Endothelial cell of umbilical vein (primary cell): ENCODE data around the gene ITGA7. TPM values are rescaled to one million over a fixed set of nuclear protein-coding genes. Genes with fewer than 3 reads are reported as not detected.

ENCODE experiments used
- BruUV-seq: library from RNA; stranded (reverse); fragments of 400-500 nt; replicated peaks from 2 replicates; lab custom pipeline; 2021; lab: Mats Ljungman, UMichigan
- CTCF ChIA-PET: fragments of 300-600, 350-600 bp; sonication (Branson Sonifier 250); formaldehyde crosslinking; loops from one replicate; lab custom pipeline; 2021; ENCODE audit warnings: antibody characterized with exemption, inconsistent platforms; lab: Charles Lee
- POLR2A ChIA-PET: fragments of 300-600, 350-600 bp; sonication (Branson Sonifier 250); formaldehyde crosslinking; loops from one replicate; lab custom pipeline; 2021; ENCODE audit warnings: antibody characterized with exemption, inconsistent platforms; lab: Charles Lee
- DNase-seq: peaks from one replicate; pipeline ENCODE4 v3.0.0-alpha.2; 2011; ENCODE audit warnings: low read depth, low spot score
- FAIRE-seq: peaks from 2 replicates; lab custom pipeline; 2011; peaks lifted over from hg19 to GRCh38; lab: Jason Lieb, UNC
- H2AFZ ChIP-seq: 2 replicates; pipeline ENCODE4 v1.6.0; 2012; ENCODE audit warnings: low read depth, low read length, control low read depth, inconsistent platforms
- H3K27ac ChIP-seq: 2 replicates; pipeline ENCODE4 v1.5.1; 2011; ENCODE audit warnings: low read depth, mild to moderate bottlenecking, control low read depth, low read length, moderate library complexity; ENCODE audit not compliant: insufficient read depth
- H3K27me3 ChIP-seq, 2 experiments: 2 replicates each; pipeline versions ENCODE4 v1.6.0 to v1.6.1; 2011; ENCODE audit warnings: low read length in 2 of 2, mixed read lengths in 1 of 2; ENCODE audit not compliant: control insufficient read depth in 2 of 2, insufficient read depth in 2 of 2
- H3K36me3 ChIP-seq, 2 experiments: 2 replicates in 1 of 2; 3 replicates in 1 of 2; pipeline ENCODE4 v1.5.1; 2011; ENCODE audit warnings: low read length in 2 of 2, mild to moderate bottlenecking in 1 of 2, moderate library complexity in 1 of 2; ENCODE audit not compliant: control insufficient read depth in 2 of 2, insufficient read depth in 2 of 2; ENCODE audit errors: extremely low read depth in 1 of 2
- H3K4me1 ChIP-seq: 3 replicates; pipeline ENCODE4 v1.5.1; 2011; ENCODE audit warnings: mild to moderate bottlenecking, low read length; ENCODE audit not compliant: control insufficient read depth, insufficient read depth; ENCODE audit errors: extremely low read depth
- H3K4me2 ChIP-seq: 2 replicates; pipeline ENCODE4 v1.6.1; 2011; ENCODE audit warnings: low read length, control low read depth, mixed read lengths; ENCODE audit not compliant: insufficient read depth
- H3K4me3 ChIP-seq, 3 experiments: fragments of 200-600 bp in 1 of 3; sonication (generic), shearing (Covaris generic) in 1 of 3; replicated peaks in 1 of 3; 2 replicates each; pipeline ENCODE4 v1.5.1; 2011 to 2016; ENCODE audit warnings: control low read depth in 3 of 3, low read length in 3 of 3, mild to moderate bottlenecking in 2 of 3, inconsistent platforms in 1 of 3, low read depth in 1 of 3, moderate library complexity in 1 of 3; ENCODE audit not compliant: insufficient read depth in 1 of 3
- H3K79me2 ChIP-seq: 2 replicates; pipeline ENCODE4 v1.6.0; 2012; ENCODE audit warnings: low read length, inconsistent platforms; ENCODE audit not compliant: control insufficient read depth, insufficient read depth
- H3K9ac ChIP-seq: replicated peaks from 2 replicates; pipeline ENCODE3; 2011; ENCODE audit warnings: low read length, control low read depth; ENCODE audit not compliant: insufficient read depth; ENCODE audit errors: extremely low read depth
- H3K9me1 ChIP-seq: replicated peaks from 3 replicates; pipeline ENCODE4 v1.6.0; 2011; ENCODE audit warnings: mild to moderate bottlenecking, low read length; ENCODE audit not compliant: control insufficient read depth, insufficient read depth; ENCODE audit errors: extremely low read depth
- H3K9me3 ChIP-seq: replicated peaks from 2 replicates; pipeline ENCODE4 v1.5.1; 2012; ENCODE audit warnings: low read length, inconsistent platforms; ENCODE audit not compliant: control insufficient read depth, insufficient read depth
- H4K20me1 ChIP-seq: replicated peaks from 2 replicates; pipeline ENCODE3; 2011; ENCODE audit warnings: mild to moderate bottlenecking, low read length; ENCODE audit not compliant: control insufficient read depth, insufficient read depth; ENCODE audit errors: extremely low read depth
- EZH2 ChIP-seq: IDR thresholded peaks from 2 replicates; pipeline ENCODE4 v1.6.1; 2012; ENCODE audit warnings: borderline replicate concordance, low read depth, mild to moderate bottlenecking, moderate library complexity, low read length, inconsistent platforms; ENCODE audit not compliant: severe bottlenecking
- FOS ChIP-seq: IDR thresholded peaks from 2 replicates; pipeline ENCODE4 v1.6.1; 2011; ENCODE audit warnings: mild to moderate bottlenecking, low read length, moderate library complexity, borderline replicate concordance; ENCODE audit not compliant: insufficient read depth
- GATA2 ChIP-seq: IDR thresholded peaks from 2 replicates; pipeline ENCODE4 v1.7.0; 2011; ENCODE audit warnings: low read depth, mild to moderate bottlenecking, moderate library complexity, mixed read lengths, low read length; ENCODE audit not compliant: insufficient read length, insufficient read depth
- JUN ChIP-seq: IDR thresholded peaks from 2 replicates; pipeline ENCODE4 v1.6.1; 2011; ENCODE audit warnings: borderline replicate concordance, low read depth; ENCODE audit not compliant: insufficient read length, insufficient read depth
- MAX ChIP-seq: IDR thresholded peaks from 2 replicates; pipeline ENCODE4 v1.6.1; 2011; ENCODE audit not compliant: insufficient read depth, insufficient read length
- MYC ChIP-seq: IDR thresholded peaks from one replicate; pipeline ENCODE4 v1.6.1; 2011; ENCODE audit warnings: mild to moderate bottlenecking, low read depth, low read length
- POLR2A ChIP-seq: IDR thresholded peaks from 2 replicates; pipeline ENCODE4 v1.6.1; 2012; ENCODE audit warnings: low read depth, mild to moderate bottlenecking, control low read depth, low read length
- POLR2AphosphoS5 ChIP-seq: IDR thresholded peaks from 2 replicates; pipeline ENCODE4 v1.6.1; 2012; ENCODE audit warnings: low read depth, mild to moderate bottlenecking, control low read depth, low read length, moderate library complexity; ENCODE audit not compliant: insufficient read depth
- dilution Hi-C: fragments of 300-500 bp; cut with MboI; formaldehyde crosslinking; loops from one replicate; pipeline ENCODE4 v1.15.0; 2019; ENCODE audit warnings: low sequenced_read_pairs; ENCODE audit not compliant: extremely low pct_ligation_motif_present
- intact Hi-C: fragments of 100-400 bp; cut with micrococcal nuclease; formaldehyde crosslinking; loops from one replicate; pipeline ENCODE4 v1.10.0; 2022
- polyA plus RNA-seq, 4 experiments: library from polyadenylated mRNA; depleted of rRNA in 3 of 4; stranded (reverse) in 3 of 4; unstranded in 1 of 4; fragments of >200 nt; gene quantifications; 2 replicates each; pipeline versions ENCODE4 v1.2.1 to v1.2.3, GENCODE V29; 2011 to 2012; ENCODE audit warnings: missing spikeins in 1 of 4
- total RNA-seq: library from RNA; stranded (reverse); gene quantifications from 2 replicates; pipeline ENCODE4 v1.2.3, GENCODE V29; 2021
- TF ChIP-seq, protein P1 (sequence below), 2 donors: IDR thresholded peaks; 1 replicate in 1 of 2; 2 replicates in 1 of 2; pipeline ENCODE4 v1.5.1; 2011; ENCODE audit warnings: low read length in 2 of 2, mild to moderate bottlenecking in 2 of 2, moderate library complexity in 2 of 2, control low read depth in 1 of 2, inconsistent platforms in 1 of 2, low read depth in 1 of 2; ENCODE audit not compliant: insufficient read depth in 1 of 2; ENCODE audit errors: extremely low read depth in 1 of 2

The ITGA7 gene
- total and polyA plus RNA-seq, 2 donors (not counting 3 experiments of a cell fraction or from before 2014, with no cell fraction given): 0.41 to 0.84 TPM

DNA sequence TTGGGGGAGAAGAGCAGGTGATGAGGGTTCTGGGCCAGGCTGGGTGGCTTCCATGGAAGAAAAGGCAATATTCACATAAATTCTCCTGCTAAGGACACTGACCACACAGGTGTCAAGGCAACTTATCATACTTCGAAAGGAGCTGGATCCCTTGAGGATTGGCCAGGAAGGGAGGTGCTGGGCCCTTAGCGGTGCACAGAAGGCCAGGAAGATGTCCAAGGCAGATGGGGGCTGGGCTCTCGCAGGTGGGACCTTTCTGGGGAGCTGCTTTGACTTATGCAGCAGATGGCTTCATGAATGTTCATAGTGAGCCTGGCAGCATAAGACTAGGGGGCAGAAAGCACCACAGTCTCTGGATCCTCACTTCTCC is 17.2 kb upstream of the ITGA7 start:
- peak; percentile 4 for FAIRE-seq
- ChIA-PET POLR2A (interaction anchor here (0.6 kb wide), 1 partner anchor 424 kb away, joined by 3 read pairs; no protein-coding TSS in a partner anchor), CTCF (interaction anchor here (0.8 to 11.1 kb wide), 6 partner anchors 12 to 305 kb away, joined by 3 to 151 read pairs (median 4); partner anchors contain the start of gene ITGA7)
- no peaks in the 10 kb centered on the region for H4K20me1 ChIP-seq
- no peak for TF ChIP-seq FOS
- no peak for TF ChIP-seq GATA2
- no peak for TF ChIP-seq EZH2
- TF ChIP-seq MYC: no peak
- TF ChIP-seq, protein P1, sequence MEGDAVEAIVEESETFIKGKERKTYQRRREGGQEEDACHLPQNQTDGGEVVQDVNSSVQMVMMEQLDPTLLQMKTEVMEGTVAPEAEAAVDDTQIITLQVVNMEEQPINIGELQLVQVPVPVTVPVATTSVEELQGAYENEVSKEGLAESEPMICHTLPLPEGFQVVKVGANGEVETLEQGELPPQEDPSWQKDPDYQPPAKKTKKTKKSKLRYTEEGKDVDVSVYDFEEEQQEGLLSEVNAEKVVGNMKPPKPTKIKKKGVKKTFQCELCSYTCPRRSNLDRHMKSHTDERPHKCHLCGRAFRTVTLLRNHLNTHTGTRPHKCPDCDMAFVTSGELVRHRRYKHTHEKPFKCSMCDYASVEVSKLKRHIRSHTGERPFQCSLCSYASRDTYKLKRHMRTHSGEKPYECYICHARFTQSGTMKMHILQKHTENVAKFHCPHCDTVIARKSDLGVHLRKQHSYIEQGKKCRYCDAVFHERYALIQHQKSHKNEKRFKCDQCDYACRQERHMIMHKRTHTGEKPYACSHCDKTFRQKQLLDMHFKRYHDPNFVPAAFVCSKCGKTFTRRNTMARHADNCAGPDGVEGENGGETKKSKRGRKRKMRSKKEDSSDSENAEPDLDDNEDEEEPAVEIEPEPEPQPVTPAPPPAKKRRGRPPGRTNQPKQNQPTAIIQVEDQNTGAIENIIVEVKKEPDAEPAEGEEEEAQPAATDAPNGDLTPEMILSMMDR (IDR thresholded peaks at IDR 0.05; ENCODE audit: extremely low read depth in 1 of 2, insufficient read depth in 1 of 2, low read depth in 1 of 2, low read length in 2 of 2): no peak
- no peak for TF ChIP-seq MAX
- no peak for TF ChIP-seq POLR2AphosphoS5
- TF ChIP-seq POLR2A: no peak
- TF ChIP-seq JUN: no peak
- H3K27ac ChIP-seq: no peak overlapping the region
- peaks cover 30% of the 10 kb centered on the region for H3K79me2 ChIP-seq
- H3K4me2 ChIP-seq: no peak overlapping the region
- DNase-seq: no peak
- H3K9me1 ChIP-seq: no peaks in the 10 kb centered on the region
- BruUV-seq: no TSS peak
- H3K4me3 ChIP-seq: no peak overlapping the region
- dilution Hi-C loops: no loop called here
- no peaks in the 10 kb centered on the region for H3K27me3 ChIP-seq
- H2AFZ ChIP-seq: no peak overlapping the region
- intact Hi-C loops: loop anchor here (1.0 to 5.0 kb wide), 2 partner anchors 12 to 538 kb away; no protein-coding TSS in a partner anchor
- H3K9me3 ChIP-seq: no peaks in the 10 kb centered on the region
- peaks cover 13 to 27% of the 10 kb centered on the region in 2 experiments for H3K36me3 ChIP-seq
- no peak overlapping the region for H3K9ac ChIP-seq
- peaks cover 20% of the 10 kb centered on the region for H3K4me1 ChIP-seq
